ENCODE results near the gene C11orf91.

DNA sequence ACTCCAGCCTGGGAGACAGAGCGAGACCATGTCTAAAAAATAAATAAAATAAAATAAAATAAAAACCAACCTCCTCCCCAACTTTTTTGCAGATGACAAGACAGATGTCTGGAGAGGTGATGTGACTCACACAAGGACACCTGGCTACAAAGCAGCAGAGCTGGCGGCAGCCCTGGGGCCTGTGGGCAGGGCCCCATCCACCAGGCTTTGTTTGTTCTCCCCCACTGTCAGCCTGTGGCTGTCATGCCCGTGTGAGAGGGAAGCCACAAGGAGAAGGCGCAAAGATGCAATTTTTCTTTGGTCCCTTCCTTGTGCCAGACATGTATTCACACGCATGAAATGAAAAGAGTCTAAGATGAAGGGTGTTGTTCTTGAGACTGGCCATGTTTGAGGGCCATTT, 19.0 kb upstream of the C11orf91 start:
- TF ChIP-seq, protein P1, sequence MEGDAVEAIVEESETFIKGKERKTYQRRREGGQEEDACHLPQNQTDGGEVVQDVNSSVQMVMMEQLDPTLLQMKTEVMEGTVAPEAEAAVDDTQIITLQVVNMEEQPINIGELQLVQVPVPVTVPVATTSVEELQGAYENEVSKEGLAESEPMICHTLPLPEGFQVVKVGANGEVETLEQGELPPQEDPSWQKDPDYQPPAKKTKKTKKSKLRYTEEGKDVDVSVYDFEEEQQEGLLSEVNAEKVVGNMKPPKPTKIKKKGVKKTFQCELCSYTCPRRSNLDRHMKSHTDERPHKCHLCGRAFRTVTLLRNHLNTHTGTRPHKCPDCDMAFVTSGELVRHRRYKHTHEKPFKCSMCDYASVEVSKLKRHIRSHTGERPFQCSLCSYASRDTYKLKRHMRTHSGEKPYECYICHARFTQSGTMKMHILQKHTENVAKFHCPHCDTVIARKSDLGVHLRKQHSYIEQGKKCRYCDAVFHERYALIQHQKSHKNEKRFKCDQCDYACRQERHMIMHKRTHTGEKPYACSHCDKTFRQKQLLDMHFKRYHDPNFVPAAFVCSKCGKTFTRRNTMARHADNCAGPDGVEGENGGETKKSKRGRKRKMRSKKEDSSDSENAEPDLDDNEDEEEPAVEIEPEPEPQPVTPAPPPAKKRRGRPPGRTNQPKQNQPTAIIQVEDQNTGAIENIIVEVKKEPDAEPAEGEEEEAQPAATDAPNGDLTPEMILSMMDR (IDR thresholded peaks at IDR 0.05), result no peak
- no peak for TF ChIP-seq POLR2A (IDR thresholded peaks at IDR 0.05)
